Measurements from ENCODE around the gene FMO4. TPM values are rescaled to one million over a fixed set of nuclear protein-coding genes. Genes with fewer than 3 reads are reported as not detected.
"Not testable (repeated sequence)": the region's sequence is repeated elsewhere in the genome, so short reads cannot be mapped to it uniquely, and the experiment has no call there.

FMO4 gene
- total and polyA plus RNA-seq, 2 donors = 3.2 to 13.8 TPM

- WGBS = 97% methylated on average over 11 of the region's 11 CpGs
- H3K36me3 ChIP-seq (ENCODE audit: insufficient read depth) = no peaks in the 10 kb centered on the region
These were observed 67.9 kb downstream of the FMO4 start for GRCh38 chr1:171381866-171382210.

GRCh38 chr1:171384496-171384895, 70.5 kb downstream of the FMO4 start:
- no peaks in the 10 kb centered on the region for H3K4me1 ChIP-seq (ENCODE audit: insufficient read depth)
- H3K4me3 ChIP-seq (ENCODE audit: low read depth, low read length) = no peak overlapping the region
- no peaks in the 10 kb centered on the region for H3K36me3 ChIP-seq (ENCODE audit: insufficient read depth)
- WGBS = 26% methylated on average over 2 of the region's 2 CpGs
- no peak for DNase-seq (ENCODE audit: extremely low spot score)
- no peak overlapping the region for H3K27ac ChIP-seq (ENCODE audit: low read depth)

More at GRCh38 chr1:171381866-171382210, 67.9 kb downstream of the FMO4 start:
- Histone ChIP-seq H3K27ac (ENCODE audit: low read depth) (no peak overlapping the region), H3K4me1 (ENCODE audit: insufficient read depth) (no peaks in the 10 kb centered on the region), H3K4me3 (ENCODE audit: low read depth, low read length) (no peak overlapping the region)
- DNase-seq (ENCODE audit: extremely low spot score) = no peak

GRCh38 chr1:171389171-171389570, 75.2 kb downstream of the FMO4 start:
- no peak for DNase-seq (ENCODE audit: extremely low spot score)
- Histone ChIP-seq H3K4me1 (ENCODE audit: insufficient read depth) (no peaks in the 10 kb centered on the region), H3K4me3 (ENCODE audit: low read depth, low read length) (no peak overlapping the region), H3K36me3 (ENCODE audit: insufficient read depth) (no peaks in the 10 kb centered on the region), H3K27ac (ENCODE audit: low read depth) (no peak overlapping the region)
- 81% methylated on average over 3 of the region's 3 CpGs for WGBS

GRCh38 chr1:171390740-171391139, 76.8 kb downstream of the FMO4 start:
- not testable (repeated sequence) for H3K36me3 ChIP-seq (ENCODE audit: insufficient read depth); H3K27ac ChIP-seq (ENCODE audit: low read depth); H3K4me3 ChIP-seq (ENCODE audit: low read depth, low read length); DNase-seq (ENCODE audit: extremely low spot score); H3K4me1 ChIP-seq (ENCODE audit: insufficient read depth)
- 98% methylated on average over 1 of the region's 1 CpG for WGBS

Small RNA genes lying within 50 kb of the gene (small RNA-seq; reads per million reads assigned to genes)
- not detected for gene SRP14P4

Other genes starting within 250 kb of the FMO4 start
- 0.48 TPM for gene FMO3, start 223.3 kb upstream of the FMO4 start, total RNA-seq
- gene FMO3, start 223.3 kb upstream of the FMO4 start, polyA plus RNA-seq = 1.4 TPM
- 1.7 TPM for gene FMO2, start 128.9 kb upstream of the FMO4 start, total RNA-seq
- 3.2 TPM for gene FMO2, start 128.9 kb upstream of the FMO4 start, polyA plus RNA-seq
- gene FMO1, start 65.7 kb upstream of the FMO4 start, total RNA-seq = 3.5 TPM
- 0.42 TPM for gene FMO1, start 65.7 kb upstream of the FMO4 start, polyA plus RNA-seq
- 69.9 TPM for gene PRRC2C, start 171.3 kb downstream of the FMO4 start, total RNA-seq
- 36.5 TPM for gene PRRC2C, start 171.3 kb downstream of the FMO4 start, polyA plus RNA-seq

Data from urinary bladder (tissue), 4 donors.